Stimulated activated CD8-positive, alpha-beta memory T cell treated with anti-CD3 and anti-CD28 coated beads, Interleukin-7, amount 100 ng/mL, for 4 hours (primary cell): Measurements from ENCODE around the gene CLDN11.

Source experiments
- DNase-seq, 2 donors: peaks; one replicate each; pipeline ENCODE4 v3.0.0-alpha.2; 2020; ENCODE audit warnings: low read depth in 2 of 2

Gene CLDN11

DNA sequence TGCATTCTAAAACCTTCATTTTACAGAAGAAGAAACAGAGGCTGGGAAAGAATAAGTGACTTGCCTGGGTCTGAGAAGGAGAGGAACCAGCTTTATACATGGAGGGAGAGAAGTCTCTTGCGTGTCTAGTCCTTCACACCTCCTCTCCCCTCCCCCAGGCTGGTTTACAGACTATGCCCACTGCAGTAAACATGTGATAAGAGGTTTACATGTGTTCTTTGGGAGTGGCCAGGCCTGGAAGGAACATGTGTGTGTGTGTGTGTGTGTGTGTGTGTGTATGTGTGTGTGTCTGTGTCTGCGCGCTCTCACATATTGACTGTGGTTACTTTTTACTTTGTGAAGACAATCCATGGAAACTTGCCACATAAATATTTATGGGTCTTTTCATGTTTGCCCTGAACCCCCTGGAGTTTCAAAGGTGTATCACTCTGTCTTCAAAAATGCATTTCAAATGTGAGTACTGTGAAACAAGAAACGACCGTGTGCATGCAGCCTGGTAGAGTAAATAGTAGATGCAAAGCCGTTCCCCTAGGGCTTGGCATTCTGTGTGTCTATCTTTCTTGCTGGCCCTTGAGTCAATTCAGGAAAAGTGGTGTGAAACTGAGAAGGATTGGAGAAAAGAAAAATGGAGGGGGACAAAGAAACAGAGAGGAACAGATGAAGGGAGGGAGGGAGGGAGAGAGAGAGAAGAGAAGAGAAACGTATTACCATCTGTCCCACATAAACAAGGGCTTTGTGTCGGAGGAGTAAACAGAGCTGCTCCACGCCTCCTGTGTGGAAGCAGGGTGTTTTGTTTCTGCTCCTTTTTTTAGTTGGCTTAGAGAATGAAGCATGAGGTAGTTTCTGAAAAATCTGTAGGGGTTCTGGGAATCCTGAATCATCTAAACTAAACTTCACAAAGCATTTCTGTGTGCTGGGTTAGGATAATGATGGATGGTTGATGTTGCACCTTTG is 51.7 kb downstream of the CLDN11 start:
- DNase-seq = no peak

DNA sequence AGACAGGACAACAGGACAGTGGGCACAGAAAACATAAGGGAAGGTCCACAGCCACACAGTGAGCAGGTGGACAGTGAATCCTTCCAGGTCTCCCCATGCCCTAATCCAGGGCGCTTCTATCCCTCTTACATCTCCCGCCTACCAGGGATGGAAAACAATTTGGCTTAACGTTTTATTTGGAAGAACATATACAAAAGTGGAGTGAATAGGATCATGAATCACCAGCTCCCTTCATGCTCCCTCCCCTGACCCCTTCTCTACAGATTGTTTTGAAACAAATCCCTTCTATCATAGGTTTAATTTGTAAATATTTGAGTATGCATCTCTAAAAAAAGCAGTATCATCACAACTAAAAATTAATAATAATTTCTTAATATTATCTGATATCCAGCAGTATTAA is 52.5 kb downstream of the CLDN11 start:
- DNase-seq = no peak

DNA sequence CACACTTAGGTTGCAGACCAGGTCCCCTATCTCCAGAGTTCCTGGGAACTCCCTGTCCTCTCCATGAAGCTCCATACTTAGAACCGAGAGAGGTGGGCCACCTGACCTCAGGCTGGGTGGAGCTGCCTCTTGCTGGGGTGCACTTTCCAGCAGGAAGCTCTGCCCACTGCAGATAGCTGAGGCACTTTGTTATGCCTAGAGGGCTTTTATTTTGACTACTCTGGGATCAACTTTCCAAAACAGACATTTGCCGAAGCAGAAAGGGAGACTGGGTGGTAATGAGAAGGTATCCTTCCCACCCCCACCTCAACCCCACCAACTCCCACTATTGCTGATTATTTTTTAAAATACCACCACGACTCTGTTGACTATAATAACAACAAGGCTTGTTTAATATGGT is 54.7 kb downstream of the CLDN11 start:
- DNase-seq = no peak

DNA sequence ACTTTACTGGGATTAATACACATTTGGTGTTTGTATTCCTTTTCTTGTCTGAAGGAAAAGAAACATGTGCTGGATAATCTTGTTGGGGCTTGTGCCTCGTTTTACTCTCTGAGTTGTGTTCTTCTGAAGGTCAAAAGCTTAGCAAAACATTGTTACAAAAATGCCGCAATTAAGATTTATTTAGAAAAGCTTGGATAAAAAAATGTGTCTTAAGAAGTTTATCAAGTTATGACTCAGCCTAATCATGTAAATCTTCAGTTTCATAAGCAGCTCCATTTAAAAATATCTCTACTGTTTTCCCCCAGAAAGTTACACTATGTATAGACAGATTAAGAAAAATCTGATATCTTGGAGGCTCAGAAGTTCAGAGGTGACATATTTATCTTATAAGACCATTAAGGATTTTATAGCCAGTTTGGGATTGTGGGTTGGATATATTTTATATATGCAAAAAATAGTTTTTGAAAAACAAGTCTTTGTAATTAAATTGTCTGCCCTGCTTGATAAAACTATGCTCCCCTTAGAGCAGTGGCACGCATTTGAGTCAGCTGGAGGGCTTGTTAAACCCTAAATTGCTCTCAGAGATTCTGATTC is 56.5 kb downstream of the CLDN11 start:
- DNase-seq = no peak

DNA sequence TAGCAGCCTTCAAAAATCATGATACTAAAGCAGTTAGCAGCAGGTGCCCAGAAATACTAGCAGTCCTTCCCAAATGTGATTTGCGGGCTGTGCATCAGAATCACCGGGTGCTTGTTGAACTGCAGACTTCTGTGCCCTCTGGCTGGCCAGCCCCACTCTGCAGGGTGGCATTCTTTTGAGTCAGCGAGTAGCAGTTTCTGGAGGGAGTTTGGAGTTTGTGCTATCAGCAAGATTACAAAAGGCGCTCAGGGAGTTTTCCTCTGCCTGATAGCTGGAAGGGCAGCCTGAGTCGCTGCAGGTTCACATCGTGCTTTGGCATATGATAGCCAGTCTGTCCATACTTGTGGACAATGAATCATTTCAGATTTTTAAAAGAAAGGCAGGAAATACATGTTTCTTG is 57.6 kb downstream of the CLDN11 start:
- no peak for DNase-seq

DNA sequence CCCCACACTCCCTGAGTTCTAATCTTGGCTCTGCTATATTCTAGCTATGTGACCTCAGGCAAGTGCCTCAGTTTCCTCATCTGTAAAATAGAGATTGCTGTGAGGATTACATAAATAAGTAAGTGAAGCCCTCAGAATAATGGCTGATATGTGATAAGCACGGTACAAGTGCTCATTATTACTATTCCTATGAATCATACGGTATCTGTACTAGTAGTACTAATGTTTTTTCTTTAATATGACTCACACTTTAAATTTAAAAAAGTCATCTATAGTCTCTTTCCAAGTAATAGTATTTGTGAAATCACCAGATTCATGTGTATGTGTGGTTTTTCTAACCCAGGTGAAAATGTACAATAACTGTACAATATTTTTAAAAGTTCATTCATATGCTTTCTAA is 58.7 kb downstream of the CLDN11 start:
- DNase-seq = no peak

DNA sequence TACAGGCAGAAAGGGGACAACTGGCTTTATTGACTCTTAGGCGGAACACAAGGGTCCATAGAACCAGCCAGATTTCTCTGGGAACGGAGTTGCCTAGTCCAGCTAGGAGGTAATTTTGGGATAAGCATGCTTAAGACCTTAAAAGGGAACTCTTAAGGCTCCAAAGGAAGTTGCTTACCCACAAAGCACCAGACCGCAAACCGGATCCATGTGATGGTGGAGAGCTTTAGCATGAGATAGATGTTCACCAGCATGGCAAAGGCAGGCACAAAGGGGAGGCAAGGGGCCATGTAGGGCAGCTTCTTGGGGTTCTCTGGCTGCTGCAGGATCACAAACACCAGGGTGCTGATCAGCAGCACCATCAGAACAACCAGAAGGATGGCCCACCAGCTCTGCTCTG is 61.4 kb downstream of the CLDN11 start:
- DNase-seq = no peak

DNA sequence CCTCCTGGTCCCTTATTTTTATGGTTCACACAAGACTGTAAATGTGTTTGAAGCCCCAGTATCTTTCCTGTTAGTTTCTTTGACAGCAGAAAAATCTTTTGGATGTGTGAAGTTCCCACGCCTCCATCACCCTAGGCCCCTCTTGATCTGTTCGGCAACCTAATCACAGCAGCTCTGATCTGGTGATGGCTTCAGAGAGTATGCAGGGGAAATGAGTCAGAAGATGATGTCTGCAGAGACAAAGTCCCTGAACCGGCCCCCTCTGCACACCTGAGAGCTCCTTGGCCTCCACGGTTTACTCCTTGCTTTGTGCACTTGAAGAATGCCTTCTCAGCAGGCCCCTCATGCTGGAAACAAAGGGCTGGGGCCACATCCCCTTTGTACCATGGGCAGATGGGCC is 63.5 kb downstream of the CLDN11 start:
- DNase-seq = no peak

DNA sequence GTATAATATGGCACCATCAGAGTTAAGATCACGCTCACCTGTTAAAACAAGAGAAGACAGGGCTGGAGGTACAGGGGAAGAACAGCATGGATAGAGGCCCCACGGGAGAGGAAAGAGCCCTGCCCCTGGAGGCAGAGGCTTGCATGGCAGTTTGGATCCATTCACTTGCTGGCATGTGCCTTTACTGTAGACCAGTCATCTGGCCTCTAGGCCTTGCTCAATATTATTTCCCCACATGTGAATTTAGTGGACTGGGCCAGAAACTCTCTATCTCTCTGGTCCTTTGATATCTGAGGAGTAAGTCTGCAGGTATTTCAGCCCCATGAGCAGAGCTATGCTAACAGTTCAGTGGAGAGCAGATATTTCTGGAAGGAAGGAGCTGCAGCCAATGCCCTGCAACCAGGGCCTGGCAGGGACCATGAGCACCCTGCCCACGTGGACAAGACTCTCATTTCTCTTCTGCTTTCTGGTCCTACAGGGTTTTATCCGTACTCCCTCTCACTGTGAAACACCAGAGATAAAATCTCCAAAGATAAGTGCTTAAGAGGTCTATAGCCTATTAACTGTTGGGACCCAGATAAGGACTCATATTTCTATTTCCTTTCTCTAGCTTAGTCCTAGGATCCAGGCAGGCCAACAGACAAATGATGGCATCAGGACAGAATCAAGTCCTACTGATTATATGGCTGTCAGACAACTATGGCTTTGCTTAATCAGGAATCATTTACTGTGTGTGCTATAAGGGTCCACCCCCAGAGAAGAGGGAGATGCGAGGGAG is 65.0 kb downstream of the CLDN11 start:
- DNase-seq = no peak
